GM10248 (cell line): Measurements from ENCODE around the gene PHACTR1.

Experiments used
- CTCF ChIA-PET: fragments of 300-600 bp; sonication (Branson Sonifier 250); formaldehyde crosslinking; extraction: SDS; loops from one replicate; lab custom pipeline; 2021; ENCODE audit warnings: antibody characterized with exemption; lab: Yijun Ruan, JAX
- POLR2A ChIA-PET: fragments of 350-650 bp; sonication (Branson Sonifier 250); formaldehyde crosslinking; extraction: SDS; loops from one replicate; lab custom pipeline; 2020; ENCODE audit warnings: antibody characterized with exemption; lab: Yijun Ruan, JAX
- DNase-seq: peaks from one replicate; pipeline ENCODE4 v3.0.0; 2012; ENCODE audit errors: extremely low spot score
- TF ChIP-seq, protein P1 (sequence below): IDR thresholded peaks from 2 replicates; pipeline ENCODE4 v1.5.1; 2012; ENCODE audit warnings: mild to moderate bottlenecking, low read depth; ENCODE audit errors: extremely low read depth, missing control alignments, control extremely low read depth

Gene PHACTR1

GRCh38 chr6:12987783-12988182, 271.2 kb downstream of the PHACTR1 start:
- TF ChIP-seq, protein P1, sequence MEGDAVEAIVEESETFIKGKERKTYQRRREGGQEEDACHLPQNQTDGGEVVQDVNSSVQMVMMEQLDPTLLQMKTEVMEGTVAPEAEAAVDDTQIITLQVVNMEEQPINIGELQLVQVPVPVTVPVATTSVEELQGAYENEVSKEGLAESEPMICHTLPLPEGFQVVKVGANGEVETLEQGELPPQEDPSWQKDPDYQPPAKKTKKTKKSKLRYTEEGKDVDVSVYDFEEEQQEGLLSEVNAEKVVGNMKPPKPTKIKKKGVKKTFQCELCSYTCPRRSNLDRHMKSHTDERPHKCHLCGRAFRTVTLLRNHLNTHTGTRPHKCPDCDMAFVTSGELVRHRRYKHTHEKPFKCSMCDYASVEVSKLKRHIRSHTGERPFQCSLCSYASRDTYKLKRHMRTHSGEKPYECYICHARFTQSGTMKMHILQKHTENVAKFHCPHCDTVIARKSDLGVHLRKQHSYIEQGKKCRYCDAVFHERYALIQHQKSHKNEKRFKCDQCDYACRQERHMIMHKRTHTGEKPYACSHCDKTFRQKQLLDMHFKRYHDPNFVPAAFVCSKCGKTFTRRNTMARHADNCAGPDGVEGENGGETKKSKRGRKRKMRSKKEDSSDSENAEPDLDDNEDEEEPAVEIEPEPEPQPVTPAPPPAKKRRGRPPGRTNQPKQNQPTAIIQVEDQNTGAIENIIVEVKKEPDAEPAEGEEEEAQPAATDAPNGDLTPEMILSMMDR = no peak

GRCh38 chr6:12990162-12990561, 273.6 kb downstream of the PHACTR1 start:
- CTCF ChIA-PET = no interaction called here

More at GRCh38 chr6:12987783-12988182, 271.2 kb downstream of the PHACTR1 start:
- no peak for DNase-seq
- POLR2A ChIA-PET = no interaction called here
- CTCF ChIA-PET = interaction anchor here (0.9 kb wide), 2 partner anchors 10 to 16 kb away, joined by 3 read pairs; no protein-coding TSS in a partner anchor

GRCh38 chr6:12991435-12991834, 274.9 kb downstream of the PHACTR1 start:
- TF ChIP-seq, protein P1 = no peak
- no peak for DNase-seq
- CTCF ChIA-PET = interaction anchor here (0.8 to 1.4 kb wide), 2 partner anchors 11 to 22 kb away, joined by 3 read pairs; no protein-coding TSS in a partner anchor
- POLR2A ChIA-PET = no interaction called here

More at GRCh38 chr6:12990162-12990561, 273.6 kb downstream of the PHACTR1 start:
- POLR2A ChIA-PET = no interaction called here
- no peak for DNase-seq
- TF ChIP-seq, protein P1 = no peak

DNA sequence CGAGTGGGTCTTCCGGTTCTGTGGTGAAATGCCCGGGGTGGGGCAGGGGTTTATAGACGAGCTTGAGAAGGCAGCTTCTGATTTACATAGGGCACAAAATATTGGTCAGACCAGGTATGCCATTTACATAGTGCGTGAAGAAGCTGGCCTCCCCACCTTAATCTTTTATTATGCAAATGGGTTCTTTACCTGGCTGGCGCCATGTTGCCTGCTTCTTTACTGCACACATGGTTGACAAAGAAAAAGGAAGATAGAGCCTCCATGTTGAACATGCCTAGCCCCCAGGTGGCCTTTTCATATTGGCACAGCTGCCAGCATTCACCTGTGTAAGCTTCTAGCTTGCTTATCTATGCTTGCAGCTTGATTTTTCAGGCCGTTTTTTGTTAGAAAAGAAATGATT, 276.2 kb downstream of the PHACTR1 start:
- POLR2A ChIA-PET = no interaction called here
- CTCF ChIA-PET = interaction anchor here (1.5 kb wide), 1 partner anchor 12 kb away, joined by 4 read pairs; no protein-coding TSS in a partner anchor
- DNase-seq = no peak
- TF ChIP-seq, protein P1 = no peak

GRCh38 chr6:12993283-12993898, 276.8 kb downstream of the PHACTR1 start:
- CTCF ChIA-PET = interaction anchor here (1.5 kb wide), 1 partner anchor 12 kb away, joined by 4 read pairs; no protein-coding TSS in a partner anchor
- TF ChIP-seq, protein P1 = no peak
- DNase-seq = no peak
- POLR2A ChIA-PET = no interaction called here

DNA sequence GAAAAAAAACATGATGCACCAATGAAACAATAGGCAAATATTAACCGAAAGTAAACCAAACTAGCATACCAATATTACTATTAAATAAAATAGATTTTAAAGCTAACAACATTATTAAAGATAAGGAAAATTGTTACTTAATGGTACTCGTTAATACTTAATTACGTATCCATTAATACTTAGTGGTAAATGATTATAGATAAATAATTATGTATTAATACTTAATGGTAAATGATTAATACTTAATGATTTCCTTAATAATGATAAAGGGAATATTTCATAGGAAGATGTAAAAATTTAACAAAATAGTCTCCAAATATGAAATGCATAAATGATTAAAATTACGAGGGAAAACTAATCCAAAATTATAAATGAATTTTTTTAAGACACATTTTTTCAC, 278.9 kb downstream of the PHACTR1 start:
- ChIA-PET CTCF (no interaction called here), POLR2A (no interaction called here)
- TF ChIP-seq, protein P1 = no peak
- no peak for DNase-seq

GRCh38 chr6:13000537-13000936, 284.0 kb downstream of the PHACTR1 start:
- CTCF ChIA-PET = no interaction called here
- DNase-seq = no peak
- POLR2A ChIA-PET = no interaction called here
- TF ChIP-seq, protein P1 = no peak
